Transverse colon (tissue), 3 donors: Measurements from ENCODE around the gene PDE7B.

Experiments used
- CTCF ChIP-seq, 5 experiments: fragments of 200-600 bp in 3 of 5; fragments of 450-650 bp in 2 of 5; sonication (generic) in 3 of 5; IDR thresholded peaks; 1 replicate in 2 of 5; 2 replicates in 3 of 5; pipeline ENCODE4 v1.5.1; 2016 to 2017; ENCODE audit warnings: antibody characterized with exemption in 5 of 5, inconsistent platforms in 3 of 5, mild to moderate bottlenecking in 2 of 5, moderate library complexity in 1 of 5
- POLR2A ChIP-seq: fragments of 450-650 bp; IDR thresholded peaks from one replicate; pipeline ENCODE4 v1.6.1; 2016; ENCODE audit warnings: antibody characterized with exemption, mild to moderate bottlenecking, moderate library complexity

GRCh38 chr6:136073216-136073615 lies 221.7 kb downstream of the PDE7B start:
- TF ChIP-seq CTCF (IDR thresholded peaks at IDR 0.05): no peak
- no peak for TF ChIP-seq POLR2A
